Measurements from ENCODE around the gene DND1. TPM values are rescaled to one million over a fixed set of nuclear protein-coding genes. Genes with fewer than 3 reads are reported as not detected.

DND1 gene
- 0.15 TPM in 1 of 2 replicates, not detected in the other for total RNA-seq

GRCh38 chr5:140673187-140673976, at the start of gene DND1:
DND1 (minus strand) TSS chr5:140673576; CDS start chr5:140673542, 34 bp downstream.

GRCh38 chr5:140700177-140701144, 27.1 kb upstream of the DND1 start, which contains the start of gene ZMAT2:
ZMAT2 (plus strand) TSS chr5:140700447; CDS start chr5:140700461, 14 bp downstream.

GRCh38 chr5:140690941-140691924, 17.9 kb upstream of the DND1 start, which contains the start of the genes HARS1 and HARS2:
HARS1 (minus strand) TSS chr5:140691370; CDS start chr5:140691304, 66 bp downstream.
HARS2 (plus strand) TSS chr5:140691455; CDS start chr5:140691649, 194 bp downstream.

GRCh38 chr5:140664359-140665119, 8.8 kb downstream of the DND1 start, which contains the start of gene WDR55:
WDR55 (plus strand) TSS chr5:140664904; CDS start chr5:140664913, 9 bp downstream.

DNA sequence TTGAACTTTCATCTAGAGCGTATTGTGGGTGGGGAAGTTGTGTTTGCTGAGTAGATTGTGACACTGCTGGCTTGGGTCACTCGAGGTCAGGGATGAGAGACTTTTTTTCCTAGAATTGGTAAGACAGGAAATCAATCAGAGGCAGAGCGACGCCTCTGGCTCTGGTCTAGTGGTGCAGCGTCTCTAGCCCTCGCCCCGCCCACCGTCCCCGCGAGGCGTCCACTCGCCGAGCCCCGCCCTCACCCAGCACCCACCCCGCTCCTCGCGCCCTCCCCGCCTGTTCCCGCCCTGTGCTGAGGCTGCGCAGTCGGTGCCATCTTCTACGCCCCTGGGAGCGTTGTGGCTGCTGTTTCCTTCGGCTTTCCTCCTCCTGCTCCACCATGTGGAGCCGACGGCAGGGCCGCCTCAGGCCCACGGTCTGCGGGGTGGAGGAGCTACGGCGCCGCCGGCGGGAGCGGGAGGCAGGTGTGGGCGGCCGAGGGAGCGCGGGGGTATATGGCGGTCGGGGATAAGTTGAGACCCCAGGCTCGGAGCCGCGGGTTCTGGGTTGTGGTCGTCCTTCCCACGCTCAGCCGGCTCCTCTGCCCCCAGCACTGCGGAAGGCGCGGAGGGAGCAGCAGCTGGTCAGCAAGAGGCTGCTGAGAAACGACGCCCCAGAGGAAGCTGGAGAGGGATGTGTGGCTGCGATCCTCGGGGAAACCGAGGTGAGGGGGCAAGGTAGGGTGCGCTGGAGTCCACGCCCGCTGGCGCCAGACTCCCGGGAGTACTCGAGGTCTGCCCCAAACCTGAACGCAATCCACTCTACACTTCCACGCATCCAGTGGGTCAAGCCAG, 34.0 kb downstream of the DND1 start, which contains the start of gene TMCO6:
Gene TMCO6, plus strand, starts transcription at position 304 of the 834 bp plus-strand sequence. Its CDS starts 77 bp downstream, at position 381.

GRCh38 chr5:140633021-140633471, 40.3 kb downstream of the DND1 start, which contains the start of gene CD14:
CD14 (minus strand) TSS chr5:140633175; CDS start chr5:140633071, 104 bp downstream.

Other genes with a start within 250 kb of the DND1 start
- 0.32 TPM in 1 of 2 replicates, not detected in the other for gene EIF4EBP3, start 125.9 kb downstream of the DND1 start, total RNA-seq
- gene SRA1, start 116.1 kb downstream of the DND1 start, total RNA-seq, result 25.2 and 31.5 TPM in 2 replicates
- gene APBB3, start 109.0 kb downstream of the DND1 start, total RNA-seq, result 3.9 and 13.4 TPM in 2 replicates
- gene SLC35A4, start 108.7 kb downstream of the DND1 start, total RNA-seq, result 10.7 and 39.7 TPM in 2 replicates
- 1.2 and 1.6 TPM in 2 replicates for gene CD14, start 40.4 kb downstream of the DND1 start, total RNA-seq
- gene TMCO6, start 34.1 kb downstream of the DND1 start, total RNA-seq, result 13.4 and 18.2 TPM in 2 replicates
- gene NDUFA2, start 25.9 kb downstream of the DND1 start, total RNA-seq, result 44.2 and 53.6 TPM in 2 replicates
- gene IK, start 25.7 kb downstream of the DND1 start, total RNA-seq, result 98.4 and 109 TPM in 2 replicates
- 29.9 and 31.8 TPM in 2 replicates for gene WDR55, start 8.7 kb downstream of the DND1 start, total RNA-seq
- 81.9 and 89.5 TPM in 2 replicates for gene HARS1, start 17.8 kb upstream of the DND1 start, total RNA-seq
- 31.8 and 40.9 TPM in 2 replicates for gene HARS2, start 17.9 kb upstream of the DND1 start, total RNA-seq
- 49.7 and 59.4 TPM in 2 replicates for gene ZMAT2, start 26.9 kb upstream of the DND1 start, total RNA-seq
- gene PCDHA1, start 112.6 kb upstream of the DND1 start, total RNA-seq, result 0.32 TPM in 1 of 2 replicates, not detected in the other
- gene PCDHA2, start 121.3 kb upstream of the DND1 start, total RNA-seq, result 0.15 TPM in 1 of 2 replicates, not detected in the other
- gene PCDHA3, start 127.5 kb upstream of the DND1 start, total RNA-seq, result under 0.01 and 0.32 TPM in 2 replicates
- 0.32 and 0.61 TPM in 2 replicates for gene PCDHA4, start 133.5 kb upstream of the DND1 start, total RNA-seq
- gene PCDHA5, start 148.0 kb upstream of the DND1 start, total RNA-seq, result not detected in 2 replicates
- gene PCDHA6, start 154.4 kb upstream of the DND1 start, total RNA-seq, result under 0.01 and 0.15 TPM in 2 replicates
- 0.15 and 0.32 TPM in 2 replicates for gene PCDHA7, start 160.7 kb upstream of the DND1 start, total RNA-seq
- gene PCDHA8, start 167.6 kb upstream of the DND1 start, total RNA-seq, result 0.15 TPM in 1 of 2 replicates, not detected in the other
- gene PCDHA9, start 174.8 kb upstream of the DND1 start, total RNA-seq, result under 0.01 and 0.15 TPM in 2 replicates
- under 0.01 and 0.15 TPM in 2 replicates for gene PCDHA10, start 182.3 kb upstream of the DND1 start, total RNA-seq
- gene PCDHA11, start 195.4 kb upstream of the DND1 start, total RNA-seq, result under 0.01 TPM in 1 of 2 replicates, not detected in the other
- not detected in 2 replicates for gene PCDHA12, start 201.7 kb upstream of the DND1 start, total RNA-seq
- 0.15 TPM in 1 of 2 replicates, not detected in the other for gene PCDHA13, start 208.5 kb upstream of the DND1 start, total RNA-seq

Data from epithelial cell of umbilical artery (primary cell).